KOPT-K1 (cell line): ENCODE measurements around the gene SEC22C.

Experiments used
- H3K27ac ChIP-seq: fragments of 200-600 bp; sonication (generic); 2 replicates; pipeline ENCODE4 v1.5.1; 2016; ENCODE audit warnings: antibody characterized with exemption, mild to moderate bottlenecking, low read depth, low read length; ENCODE audit not compliant: poor library complexity, severe bottlenecking
- H3K36me3 ChIP-seq: fragments of 200-600 bp; sonication (generic); 2 replicates; pipeline ENCODE4 v1.5.1; 2017; ENCODE audit warnings: antibody characterized with exemption, mild to moderate bottlenecking, low read length, moderate library complexity; ENCODE audit not compliant: insufficient read depth
- H3K9me3 ChIP-seq: fragments of 200-600 bp; sonication (generic); 2 replicates; pipeline ENCODE4 v1.5.1; 2017; ENCODE audit warnings: antibody characterized with exemption, low read length, mild to moderate bottlenecking; ENCODE audit not compliant: insufficient read depth, poor library complexity, severe bottlenecking

SEC22C gene

GRCh38 chr3:42556089-42556632, 25.6 kb downstream of the SEC22C start:
- no peaks in the 10 kb centered on the region for H3K9me3 ChIP-seq
- no peak overlapping the region for H3K27ac ChIP-seq
- H3K36me3 ChIP-seq = peaks cover 96% of the 10 kb centered on the region

- Histone ChIP-seq H3K27ac (no peak overlapping the region), H3K36me3 (peaks cover 94% of the 10 kb centered on the region), H3K9me3 (no peaks in the 10 kb centered on the region)
Measured at GRCh38 chr3:42552830-42553229, 28.9 kb downstream of the SEC22C start.

DNA sequence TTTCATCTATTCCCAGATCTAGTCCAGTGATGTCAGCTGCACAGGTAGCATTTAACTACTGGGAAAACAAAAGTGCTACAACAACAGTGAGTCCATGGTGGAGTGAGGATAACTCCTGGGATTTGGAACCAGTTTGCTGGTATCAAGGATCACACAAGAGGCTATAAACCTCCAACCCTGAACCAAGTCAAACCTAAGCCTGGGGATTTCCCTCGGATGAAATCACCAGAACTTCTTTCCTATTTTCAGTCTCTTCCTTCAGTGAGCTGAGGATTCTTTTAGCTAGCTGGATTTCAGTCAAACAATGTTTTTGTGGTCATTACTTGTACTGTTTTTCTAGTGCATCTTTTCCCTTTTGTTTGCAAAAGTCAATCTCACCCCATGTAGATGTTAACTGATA, 31.5 kb downstream of the SEC22C start:
- no peaks in the 10 kb centered on the region for H3K9me3 ChIP-seq
- peaks cover 86% of the 10 kb centered on the region for H3K36me3 ChIP-seq
- no peak overlapping the region for H3K27ac ChIP-seq

DNA sequence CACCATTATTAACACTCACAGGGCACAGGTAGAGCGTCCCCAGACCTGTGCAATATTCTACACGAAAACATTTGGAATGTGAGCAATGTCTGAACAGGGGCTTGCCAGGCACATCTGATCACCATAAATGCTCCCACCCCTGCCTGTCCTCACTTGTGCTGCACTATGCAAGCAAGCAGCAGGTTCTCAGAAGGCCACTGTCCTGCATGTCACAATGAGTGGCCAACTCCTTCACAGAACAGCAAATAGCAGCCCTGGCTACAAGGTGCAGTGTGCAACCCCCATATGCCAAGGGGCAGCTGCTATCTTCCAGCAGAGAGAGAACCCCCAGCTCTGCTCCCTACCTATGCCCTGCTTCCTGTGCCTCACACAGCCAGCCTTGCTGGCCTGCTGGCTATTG, 32.6 kb downstream of the SEC22C start:
- H3K27ac ChIP-seq = no peak overlapping the region
- H3K36me3 ChIP-seq = peaks cover 75% of the 10 kb centered on the region
- no peaks in the 10 kb centered on the region for H3K9me3 ChIP-seq

DNA sequence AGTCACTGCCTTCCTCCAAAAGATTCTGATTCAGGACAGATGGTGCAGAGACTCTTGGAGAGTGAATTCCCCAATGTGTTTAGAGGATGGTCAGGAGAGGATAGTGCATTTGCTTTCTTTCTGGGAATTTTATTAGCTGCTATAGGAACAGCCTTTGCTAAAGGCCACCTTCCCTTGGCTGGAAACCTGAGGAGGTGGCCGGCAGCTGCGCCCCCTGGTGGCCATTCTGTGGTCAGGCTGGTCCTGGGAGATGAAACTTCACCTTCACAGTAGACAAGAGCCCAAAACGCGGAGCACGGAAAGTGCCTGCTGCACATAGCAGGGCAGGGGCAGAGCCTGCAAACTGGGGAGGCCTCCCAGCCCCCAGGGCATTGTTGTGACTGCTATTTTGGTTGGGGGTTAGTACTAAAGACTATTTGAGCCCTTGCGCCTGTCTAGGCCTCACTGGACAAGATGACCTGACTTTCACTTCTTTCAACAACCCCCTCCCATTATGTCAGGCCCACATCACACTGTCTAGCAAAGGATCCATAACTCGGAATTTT, 34.3 kb downstream of the SEC22C start:
- Histone ChIP-seq H3K36me3 (peaks cover 58% of the 10 kb centered on the region), H3K9me3 (no peaks in the 10 kb centered on the region), H3K27ac (no peak overlapping the region)

GRCh38 chr3:42546691-42547213, 35.0 kb downstream of the SEC22C start:
- no peak overlapping the region for H3K27ac ChIP-seq
- H3K36me3 ChIP-seq = peaks cover 51% of the 10 kb centered on the region
- no peaks in the 10 kb centered on the region for H3K9me3 ChIP-seq

GRCh38 chr3:42545284-42545900, 36.4 kb downstream of the SEC22C start:
- H3K27ac ChIP-seq = no peak overlapping the region
- peaks cover 41% of the 10 kb centered on the region for H3K36me3 ChIP-seq
- no peaks in the 10 kb centered on the region for H3K9me3 ChIP-seq

- H3K36me3 ChIP-seq = peaks cover 34% of the 10 kb centered on the region
- H3K9me3 ChIP-seq = no peaks in the 10 kb centered on the region
- no peak overlapping the region for H3K27ac ChIP-seq
Measured at GRCh38 chr3:42544492-42545283, 37.1 kb downstream of the SEC22C start.

- Histone ChIP-seq H3K36me3 (0 out of 2 replicates have a peak, but pooled peaks cover 1% of the 10 kb centered on the region), H3K27ac (no peak overlapping the region)
Measured at GRCh38 chr3:42541079-42541478, 40.7 kb downstream of the SEC22C start.

DNA sequence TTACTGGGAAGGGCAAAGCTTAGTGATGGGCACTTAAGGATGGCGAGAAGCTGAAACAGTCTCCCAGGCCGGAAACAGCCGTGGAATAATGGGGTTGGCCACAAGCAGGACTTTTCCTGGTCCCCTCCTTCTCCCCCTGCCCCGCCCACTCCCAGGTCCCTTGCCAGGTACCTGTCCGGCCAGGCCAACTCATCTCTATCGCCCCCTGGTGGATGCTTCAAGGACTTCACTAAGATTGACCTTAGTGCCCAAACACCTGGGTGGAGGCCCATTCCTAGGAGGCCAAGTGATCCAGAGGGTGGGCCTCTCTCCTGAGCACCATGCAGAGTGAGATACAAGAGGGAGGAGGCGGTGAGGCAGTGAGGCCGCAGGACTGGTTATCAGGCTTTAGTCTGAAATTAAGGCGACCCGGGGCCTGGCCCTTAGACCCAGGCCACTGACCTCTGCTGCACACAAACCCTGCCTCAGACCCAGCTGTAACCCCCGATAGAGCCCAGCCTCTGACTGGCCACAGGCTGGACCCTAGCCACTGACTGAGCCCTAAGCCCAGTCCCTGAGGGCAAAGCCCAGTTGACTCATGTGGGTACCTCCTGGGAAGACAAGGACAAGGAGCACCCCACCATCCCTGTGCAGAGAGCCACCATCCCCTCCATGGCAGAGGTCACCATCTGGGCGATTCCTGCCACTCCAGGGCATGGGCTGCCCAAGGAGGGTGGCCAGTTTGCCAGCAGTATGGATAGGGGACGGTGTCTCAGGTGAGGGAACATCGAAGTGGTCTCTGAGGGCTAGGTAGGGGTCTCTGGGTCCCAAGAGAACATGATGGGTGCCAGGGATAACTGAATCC, 41.7 kb downstream of the SEC22C start:
- no peaks in the 10 kb centered on the region for H3K9me3 ChIP-seq
- no peaks in the 10 kb centered on the region for H3K36me3 ChIP-seq
- no peak overlapping the region for H3K27ac ChIP-seq

More at GRCh38 chr3:42541079-42541478, 40.7 kb downstream of the SEC22C start:
- no peaks in the 10 kb centered on the region for H3K9me3 ChIP-seq

DNA sequence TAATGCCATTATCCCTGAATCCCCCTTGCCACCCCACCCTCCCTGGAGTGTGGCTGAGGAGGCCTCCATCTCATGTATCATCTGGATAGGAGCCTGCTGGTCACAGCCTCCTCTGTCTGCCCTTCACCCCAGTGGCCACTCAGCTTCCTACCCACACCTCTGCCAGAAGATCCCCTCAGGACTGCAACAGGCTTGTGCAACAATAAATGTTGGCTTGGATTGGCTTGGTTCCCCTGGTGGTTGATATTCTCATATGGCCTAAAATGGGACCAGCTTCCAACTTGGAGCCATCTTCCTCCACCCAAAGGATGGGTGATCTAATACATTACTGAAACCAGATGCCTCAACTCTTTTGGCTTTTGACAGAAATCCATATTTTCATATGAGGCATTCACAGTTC, 44.4 kb downstream of the SEC22C start:
- no peaks in the 10 kb centered on the region for H3K36me3 ChIP-seq
- no peak overlapping the region for H3K27ac ChIP-seq
- no peaks in the 10 kb centered on the region for H3K9me3 ChIP-seq

- no peaks in the 10 kb centered on the region for H3K36me3 ChIP-seq
- no peaks in the 10 kb centered on the region for H3K9me3 ChIP-seq
- H3K27ac ChIP-seq = no peak overlapping the region
Measured at GRCh38 chr3:42535981-42536784, 45.6 kb downstream of the SEC22C start.

DNA sequence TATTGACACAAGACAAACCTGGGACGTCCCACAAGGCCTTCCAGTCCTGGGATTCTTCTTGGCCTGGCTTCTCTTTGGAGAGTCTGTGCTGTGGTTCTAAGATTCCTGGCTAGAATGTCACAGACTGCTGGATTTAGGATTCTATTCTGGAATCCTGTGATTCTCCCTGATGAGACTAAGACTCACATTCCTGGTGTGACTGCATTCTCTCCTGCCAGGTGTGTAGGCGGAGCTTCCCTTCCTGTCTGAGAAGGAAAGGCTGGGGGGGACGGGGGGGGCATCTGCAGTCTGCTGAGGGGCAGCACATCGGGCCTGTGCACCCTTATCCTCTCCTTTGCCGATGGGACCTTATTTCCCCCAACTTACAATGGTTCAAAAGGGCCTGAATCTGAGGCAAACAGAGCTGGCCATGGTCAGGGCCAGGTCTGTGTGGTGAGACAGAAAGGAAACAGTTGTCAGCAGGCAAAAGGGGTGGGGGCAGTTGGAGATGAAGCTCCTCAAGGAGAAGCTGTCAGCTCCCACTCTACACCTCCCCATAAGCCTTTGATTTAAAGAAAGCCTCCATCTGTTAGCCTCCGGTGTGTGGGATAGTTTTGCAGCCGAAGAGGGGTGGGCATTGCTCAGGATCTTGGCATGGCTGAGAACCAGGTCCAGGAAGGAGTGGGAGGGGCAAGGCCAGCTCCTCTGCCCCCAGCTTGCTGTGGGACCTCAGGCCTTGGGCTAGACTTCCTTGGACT, 48.4 kb downstream of the SEC22C start:
- Histone ChIP-seq H3K9me3 (no peaks in the 10 kb centered on the region), H3K36me3 (no peaks in the 10 kb centered on the region), H3K27ac (no peak overlapping the region)
